Activated CD8-positive, alpha-beta T cell treated with anti-CD3 and anti-CD28 coated beads for 36 hours (primary cell): ENCODE data around the gene SCAF4. TPM values are rescaled to one million over a fixed set of nuclear protein-coding genes. Genes with fewer than 3 reads are reported as not detected.

Source experiments
- ATAC-seq: fragments of 200-7000 bp; cut with Tn5 transposase; one replicate; pipeline ENCODE4 v1.10.0; 2021; ENCODE audit warnings: mild to moderate bottlenecking, moderate library complexity
- CTCF ChIA-PET: fragments of 350-600 bp; sonication (Branson Sonifier 250); formaldehyde crosslinking; loops from one replicate; lab custom pipeline; 2021; ENCODE audit warnings: antibody characterized with exemption; lab: Charles Lee
- POLR2A ChIA-PET: fragments of 350-600 bp; sonication (Branson Sonifier 250); formaldehyde crosslinking; loops from one replicate; lab custom pipeline; 2021; ENCODE audit warnings: antibody characterized with exemption; lab: Charles Lee
- DNase-seq: peaks from one replicate; pipeline ENCODE4 v3.0.0-alpha.2; 2020
- H3K27ac Mint-ChIP-seq: one replicate; pipeline ENCODE4 v1.8.0; 2021; ENCODE audit warnings: mild to moderate bottlenecking, mixed read lengths
- H3K27me3 Mint-ChIP-seq: one replicate; pipeline ENCODE4 v1.8.0; 2021; ENCODE audit warnings: mixed read lengths
- H3K36me3 Mint-ChIP-seq: one replicate; pipeline ENCODE4 v1.8.0; 2021; ENCODE audit warnings: low read depth, mixed read lengths
- H3K4me1 Mint-ChIP-seq: one replicate; pipeline ENCODE4 v1.8.0; 2021; ENCODE audit warnings: low read depth, mixed read lengths
- H3K4me3 Mint-ChIP-seq: one replicate; pipeline ENCODE4 v1.8.0; 2021; ENCODE audit warnings: mild to moderate bottlenecking, moderate library complexity, mixed read lengths
- H3K9me3 Mint-ChIP-seq: one replicate; pipeline ENCODE4 v1.8.0; 2021; ENCODE audit warnings: mixed read lengths
- intact Hi-C: fragments of 100-400 bp; cut with micrococcal nuclease; formaldehyde crosslinking; loops from one replicate; pipeline ENCODE4 v1.10.0; 2022
- total RNA-seq, 2 experiments: library from RNA; stranded (reverse); gene quantifications; one replicate each; pipeline ENCODE4 v1.2.3, GENCODE V29; 2021
- TF ChIP-seq, protein P1 (sequence below): fragments of 200-600 bp; IDR thresholded peaks from one replicate; pipeline ENCODE4 v1.8.0; 2022; ENCODE audit warnings: antibody characterized with exemption, mild to moderate bottlenecking

Gene SCAF4
- total RNA-seq, 2 experiments from 2014 or later = 48.6 to 49.3 TPM

DNA sequence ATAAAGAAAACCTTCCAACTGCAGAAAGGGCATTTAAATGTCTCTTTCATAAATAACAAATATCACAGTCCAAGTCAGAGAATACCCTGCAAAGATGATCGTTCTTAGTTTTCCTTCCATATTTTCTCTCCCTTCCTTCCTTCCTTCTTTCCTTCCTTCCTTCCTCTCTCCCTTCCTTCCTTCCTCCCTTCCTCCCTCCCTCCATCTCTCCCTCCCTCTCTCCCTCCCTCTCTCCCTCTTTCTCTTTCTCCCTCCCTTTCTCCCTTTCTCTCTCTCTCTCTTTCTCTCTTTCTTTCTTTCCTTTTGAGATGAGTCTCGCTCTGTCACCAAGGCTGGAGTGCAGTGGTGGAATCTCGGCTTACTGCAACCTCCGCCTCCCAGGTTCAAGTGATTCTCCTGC lies 29.0 kb upstream of the SCAF4 start:
- Mint-ChIP-seq H3K9me3 (no peaks in the 10 kb centered on the region), H3K4me3 (no peak overlapping the region), H3K36me3 (no peaks in the 10 kb centered on the region), H3K27ac (no peak overlapping the region), H3K27me3 (peaks cover 6% of the 10 kb centered on the region), H3K4me1 (no peaks in the 10 kb centered on the region)
- ChIA-PET POLR2A (no interaction called here), CTCF (no interaction called here)
- ATAC-seq = no peak
- TF ChIP-seq, protein P1, sequence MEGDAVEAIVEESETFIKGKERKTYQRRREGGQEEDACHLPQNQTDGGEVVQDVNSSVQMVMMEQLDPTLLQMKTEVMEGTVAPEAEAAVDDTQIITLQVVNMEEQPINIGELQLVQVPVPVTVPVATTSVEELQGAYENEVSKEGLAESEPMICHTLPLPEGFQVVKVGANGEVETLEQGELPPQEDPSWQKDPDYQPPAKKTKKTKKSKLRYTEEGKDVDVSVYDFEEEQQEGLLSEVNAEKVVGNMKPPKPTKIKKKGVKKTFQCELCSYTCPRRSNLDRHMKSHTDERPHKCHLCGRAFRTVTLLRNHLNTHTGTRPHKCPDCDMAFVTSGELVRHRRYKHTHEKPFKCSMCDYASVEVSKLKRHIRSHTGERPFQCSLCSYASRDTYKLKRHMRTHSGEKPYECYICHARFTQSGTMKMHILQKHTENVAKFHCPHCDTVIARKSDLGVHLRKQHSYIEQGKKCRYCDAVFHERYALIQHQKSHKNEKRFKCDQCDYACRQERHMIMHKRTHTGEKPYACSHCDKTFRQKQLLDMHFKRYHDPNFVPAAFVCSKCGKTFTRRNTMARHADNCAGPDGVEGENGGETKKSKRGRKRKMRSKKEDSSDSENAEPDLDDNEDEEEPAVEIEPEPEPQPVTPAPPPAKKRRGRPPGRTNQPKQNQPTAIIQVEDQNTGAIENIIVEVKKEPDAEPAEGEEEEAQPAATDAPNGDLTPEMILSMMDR = no peak
- no peak for DNase-seq
- intact Hi-C loops = no loop called here

- Mint-ChIP-seq H3K4me3 (no peak overlapping the region), H3K4me1 (no peaks in the 10 kb centered on the region), H3K36me3 (no peaks in the 10 kb centered on the region), H3K9me3 (no peaks in the 10 kb centered on the region), H3K27me3 (peaks cover 1% of the 10 kb centered on the region), H3K27ac (no peak overlapping the region)
- POLR2A ChIA-PET = no interaction called here
- ATAC-seq (no peak), DNase-seq (no peak)
- TF ChIP-seq, protein P1 = no peak
- intact Hi-C loops = no loop called here
- CTCF ChIA-PET = no interaction called here
Measured at GRCh38 chr21:31756787-31757186, 24.9 kb upstream of the SCAF4 start.

DNA sequence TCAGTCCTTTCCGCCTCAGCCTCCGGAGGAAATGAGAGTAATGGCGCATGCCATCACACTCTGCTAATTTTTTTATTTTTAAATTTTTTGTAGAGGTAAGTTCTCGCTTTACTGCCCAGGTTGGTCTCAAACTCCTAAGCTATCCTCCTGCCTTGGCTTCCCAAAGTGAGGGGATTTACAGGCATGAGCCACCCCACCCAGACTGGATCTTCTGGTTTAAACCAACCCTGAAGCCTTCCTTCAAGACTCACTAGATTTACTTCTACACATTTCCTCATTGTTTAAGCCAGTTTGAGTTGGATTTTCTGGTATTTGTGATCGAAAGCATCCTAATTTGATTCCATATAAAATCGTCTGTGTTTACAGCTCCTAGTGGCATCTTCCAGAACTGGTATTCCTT lies 23.1 kb upstream of the SCAF4 start:
- H3K4me1 Mint-ChIP-seq = no peaks in the 10 kb centered on the region
- ATAC-seq = no peak
- TF ChIP-seq, protein P1 = no peak
- no peaks in the 10 kb centered on the region for H3K9me3 Mint-ChIP-seq
- H3K36me3 Mint-ChIP-seq = no peaks in the 10 kb centered on the region
- intact Hi-C loops = no loop called here
- no peak overlapping the region for H3K4me3 Mint-ChIP-seq
- no peak for DNase-seq
- no peak overlapping the region for H3K27ac Mint-ChIP-seq
- no peaks in the 10 kb centered on the region for H3K27me3 Mint-ChIP-seq
- CTCF ChIA-PET = no interaction called here
- POLR2A ChIA-PET = no interaction called here

GRCh38 chr21:31754708-31754960 lies 22.7 kb upstream of the SCAF4 start:
- POLR2A ChIA-PET = no interaction called here
- no peak for ATAC-seq
- CTCF ChIA-PET = no interaction called here

DNA sequence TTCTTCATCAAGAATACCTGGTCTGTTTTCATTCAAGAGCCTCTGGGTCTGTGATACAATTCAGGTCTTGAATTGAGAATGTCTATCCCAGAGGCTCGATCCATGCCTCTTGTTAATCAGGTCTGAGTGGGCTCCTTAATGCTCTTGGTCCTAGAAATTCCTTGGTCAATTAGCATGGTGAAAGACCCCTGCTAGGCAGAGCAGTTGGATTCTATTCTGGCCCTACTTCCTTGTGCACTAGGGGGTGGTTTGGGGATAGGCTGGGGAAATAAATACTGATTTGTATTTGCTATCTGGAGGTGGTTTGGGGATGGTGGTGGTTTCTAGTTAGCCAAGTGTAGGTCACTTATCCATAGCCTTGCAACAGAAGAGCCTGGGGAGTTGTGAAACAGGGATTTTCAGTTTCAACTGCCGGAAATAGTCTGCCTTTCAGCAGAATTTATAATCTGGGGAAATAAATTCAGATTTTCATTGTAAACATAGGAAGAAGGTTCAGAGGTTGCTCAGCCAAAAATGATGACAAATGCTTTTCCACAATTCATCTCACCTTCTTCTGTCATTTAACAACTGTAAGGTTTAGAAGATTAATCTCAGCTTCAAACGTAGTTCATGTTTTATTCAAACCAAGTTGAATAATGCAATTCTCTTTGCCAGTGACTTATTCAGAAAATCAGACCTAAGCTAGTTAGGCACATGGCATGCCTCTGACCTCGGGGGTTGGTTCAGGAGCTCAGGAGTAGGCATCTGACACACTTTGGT lies 22.2 kb upstream of the SCAF4 start:
- Mint-ChIP-seq H3K4me1 (no peaks in the 10 kb centered on the region), H3K9me3 (no peaks in the 10 kb centered on the region), H3K36me3 (no peaks in the 10 kb centered on the region), H3K27ac (no peak overlapping the region), H3K27me3 (peaks cover 2% of the 10 kb centered on the region), H3K4me3 (no peak overlapping the region)
- intact Hi-C loops = no loop called here
- no peak for DNase-seq
- no peak for ATAC-seq
- ChIA-PET CTCF (no interaction called here), POLR2A (no interaction called here)
- TF ChIP-seq, protein P1 = no peak

More at GRCh38 chr21:31754708-31754960, 22.7 kb upstream of the SCAF4 start:
- Mint-ChIP-seq H3K9me3 (no peaks in the 10 kb centered on the region), H3K27ac (no peak overlapping the region), H3K27me3 (no peaks in the 10 kb centered on the region), H3K4me3 (no peak overlapping the region), H3K36me3 (no peaks in the 10 kb centered on the region), H3K4me1 (no peaks in the 10 kb centered on the region)
- DNase-seq = no peak
- TF ChIP-seq, protein P1 = no peak
- intact Hi-C loops = no loop called here
